Natural killer cell (primary cell): ENCODE data around the gene IL1F10. TPM values are rescaled to one million over a fixed set of nuclear protein-coding genes. Genes with fewer than 3 reads are reported as not detected.

Experiments
- ATAC-seq, 3 donors: fragments of 150-1000 bp in 2 of 3; fragments of 200-7000 bp in 1 of 3; cut with Tn5 transposase; 1 replicate in 1 of 3; 2 replicates in 2 of 3; pipeline ENCODE4 v1.10.0; 2021; ENCODE audit warnings: mild to moderate bottlenecking in 2 of 3, moderate library complexity in 2 of 3
- DNase-seq, 2 donors: peaks; one replicate each; pipeline versions ENCODE4 v3.0.0 to v3.0.0-alpha.2; 2013 to 2021; ENCODE audit warnings: mixed read lengths in 1 of 2
- H3K27ac ChIP-seq: one replicate; pipeline ENCODE4 v1.5.1; 2013; ENCODE audit warnings: mild to moderate bottlenecking, low read length
- H3K27me3 ChIP-seq: one replicate; pipeline ENCODE4 v1.6.1; 2013; ENCODE audit warnings: low read length; ENCODE audit not compliant: control insufficient read depth, insufficient read depth
- H3K36me3 ChIP-seq: one replicate; pipeline ENCODE4 v1.6.1; 2013; ENCODE audit warnings: low read length; ENCODE audit not compliant: control insufficient read depth, insufficient read depth
- H3K4me1 ChIP-seq: one replicate; pipeline ENCODE4 v1.6.1; 2013; ENCODE audit warnings: low read length; ENCODE audit not compliant: control insufficient read depth, insufficient read depth
- H3K4me3 ChIP-seq: one replicate; pipeline ENCODE4 v1.5.1; 2013; ENCODE audit warnings: low read length
- H3K9me3 ChIP-seq: one replicate; pipeline ENCODE4 v1.6.1; 2013; ENCODE audit warnings: low read length; ENCODE audit not compliant: control insufficient read depth, insufficient read depth
- H3K27ac Mint-ChIP-seq, 2 donors: one replicate each; pipeline ENCODE4 v1.8.0; 2022; ENCODE audit warnings: mild to moderate bottlenecking in 2 of 2, mixed read lengths in 2 of 2, moderate library complexity in 1 of 2
- H3K27me3 Mint-ChIP-seq, 2 donors: one replicate each; pipeline ENCODE4 v1.8.0; 2022; ENCODE audit warnings: low read depth in 2 of 2, mixed read lengths in 2 of 2
- H3K36me3 Mint-ChIP-seq: one replicate; pipeline ENCODE4 v1.8.0; 2022; ENCODE audit warnings: mixed read lengths
- H3K4me1 Mint-ChIP-seq, 2 donors: one replicate each; pipeline ENCODE4 v1.8.0; 2022; ENCODE audit warnings: mixed read lengths in 2 of 2
- H3K4me3 Mint-ChIP-seq: one replicate; pipeline ENCODE4 v1.8.0; 2022; ENCODE audit warnings: mild to moderate bottlenecking, moderate library complexity, mixed read lengths
- H3K9me3 Mint-ChIP-seq, 2 donors: one replicate each; pipeline ENCODE4 v1.8.0; 2022; ENCODE audit warnings: mixed read lengths in 2 of 2
- CTCF ChIP-seq: fragments of 200-600 bp; IDR thresholded peaks from one replicate; pipeline ENCODE4 v1.8.0; 2022; ENCODE audit warnings: antibody characterized with exemption
- WGBS: methylation state at CpG from one replicate; pipeline ENCODE4 v1.1.7; 2013; ENCODE audit warnings: missing lambda C conversion rate; ENCODE audit not compliant: insufficient coverage; 5-methylcytosine and 5-hydroxymethylcytosine counted together
- intact Hi-C: fragments of 100-400 bp; cut with micrococcal nuclease; formaldehyde crosslinking; loops from one replicate; pipeline ENCODE4 v1.14.2; 2022
- total RNA-seq, 4 donors: library from RNA; stranded (reverse); fragments of 120-200 nt in 1 of 4; gene quantifications; one replicate each; pipeline versions ENCODE4 v1.2.3 to v1.2.4, GENCODE V29; 2013 to 2022

Gene IL1F10
- total RNA-seq, 3 donors from 2014 or later (not counting 1 experiment from before 2014, with no cell fraction given), result not detected

- H3K9me3 Mint-ChIP-seq, result no peaks in the 10 kb centered on the region
- 0% methylated on average over 1 of the region's 2 CpGs for WGBS
- H3K4me1 Mint-ChIP-seq, result no peaks in the 10 kb centered on the region
- Histone ChIP-seq H3K4me3 (no peak overlapping the region), H3K4me1 (no peaks in the 10 kb centered on the region), H3K27me3 (no peaks in the 10 kb centered on the region), H3K27ac (no peak overlapping the region), H3K36me3 (no peaks in the 10 kb centered on the region), H3K9me3 (peaks cover under 1% of the 10 kb centered on the region)
- no peak overlapping the region for H3K27ac Mint-ChIP-seq
- H3K36me3 Mint-ChIP-seq, result no peaks in the 10 kb centered on the region
- ATAC-seq (no peak), DNase-seq (no peak)
- no peak overlapping the region for H3K4me3 Mint-ChIP-seq
- H3K27me3 Mint-ChIP-seq, result peaks cover 10 to 14% of the 10 kb centered on the region in 2 donors
- TF ChIP-seq CTCF, result no peak
- intact Hi-C loops, result no loop called here
These were observed 6.5 kb upstream of the IL1F10 start for GRCh38 chr2:113061241-113061640.

GRCh38 chr2:113061896-113062770, 5.6 kb upstream of the IL1F10 start:
- Mint-ChIP-seq H3K9me3 (no peaks in the 10 kb centered on the region), H3K36me3 (no peaks in the 10 kb centered on the region), H3K4me3 (no peak overlapping the region), H3K27ac (no peak overlapping the region), H3K4me1 (no peaks in the 10 kb centered on the region), H3K27me3 (peaks cover 11 to 17% of the 10 kb centered on the region in 2 donors)
- DNase-seq, result no peak
- intact Hi-C loops, result no loop called here
- H3K27ac ChIP-seq, result no peak overlapping the region
- TF ChIP-seq CTCF, result no peak
- H3K36me3 ChIP-seq, result no peaks in the 10 kb centered on the region
- no peak for ATAC-seq
- WGBS, result 91% methylated on average over 18 of the region's 18 CpGs
- H3K4me1 ChIP-seq, result no peaks in the 10 kb centered on the region
- no peaks in the 10 kb centered on the region for H3K9me3 ChIP-seq
- H3K27me3 ChIP-seq, result no peaks in the 10 kb centered on the region
- H3K4me3 ChIP-seq, result no peak overlapping the region

GRCh38 chr2:113064281-113064680, 3.5 kb upstream of the IL1F10 start:
- Histone ChIP-seq H3K27ac (no peak overlapping the region), H3K4me3 (no peak overlapping the region), H3K27me3 (no peaks in the 10 kb centered on the region), H3K36me3 (no peaks in the 10 kb centered on the region), H3K9me3 (no peaks in the 10 kb centered on the region), H3K4me1 (no peaks in the 10 kb centered on the region)
- Mint-ChIP-seq H3K27ac (no peak overlapping the region), H3K36me3 (no peaks in the 10 kb centered on the region), H3K4me1 (no peaks in the 10 kb centered on the region), H3K27me3 (peaks cover 10 to 18% of the 10 kb centered on the region in 2 donors), H3K4me3 (no peak overlapping the region), H3K9me3 (no peaks in the 10 kb centered on the region)
- TF ChIP-seq CTCF, result no peak
- WGBS, result 81% methylated on average over 4 of the region's 5 CpGs
- intact Hi-C loops, result no loop called here
- ATAC-seq (no peak), DNase-seq (no peak)
